Measurements from ENCODE around the gene SUGP2.

DNA sequence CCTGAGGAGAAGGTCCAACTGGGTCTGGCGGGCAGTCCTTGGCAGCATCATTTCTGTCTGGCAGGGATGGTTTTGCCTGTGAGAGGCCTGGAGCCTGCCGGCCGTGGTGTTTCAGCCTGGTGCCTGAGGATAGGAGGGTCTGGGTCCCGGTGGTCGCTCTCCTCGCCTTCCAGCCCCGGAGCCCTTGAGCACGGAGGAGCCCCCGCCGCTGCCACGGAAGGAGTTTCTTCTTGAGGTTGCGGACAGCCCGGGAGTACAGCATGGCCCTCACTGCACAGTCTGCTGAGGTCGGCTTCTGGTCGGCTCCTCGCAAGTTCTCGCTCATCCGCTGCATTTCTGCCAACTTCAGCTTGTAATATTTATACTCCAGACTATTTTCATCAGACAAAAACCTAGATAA, 23.4 kb downstream of the SUGP2 start:
- no peak for TF ChIP-seq EP300 (IDR thresholded peaks at IDR 0.05; ENCODE audit: borderline replicate concordance)
- no peak for TF ChIP-seq CREB1 (IDR thresholded peaks at IDR 0.05; ENCODE audit: low read depth)
- no peak for TF ChIP-seq TEAD4 (IDR thresholded peaks at IDR 0.05)
- TF ChIP-seq YY1 (IDR thresholded peaks at IDR 0.05; ENCODE audit: low read depth) = no peak
- TF ChIP-seq CEBPB (IDR thresholded peaks at IDR 0.05) = no peak
- TF ChIP-seq, protein P1, sequence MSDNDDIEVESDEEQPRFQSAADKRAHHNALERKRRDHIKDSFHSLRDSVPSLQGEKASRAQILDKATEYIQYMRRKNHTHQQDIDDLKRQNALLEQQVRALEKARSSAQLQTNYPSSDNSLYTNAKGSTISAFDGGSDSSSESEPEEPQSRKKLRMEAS (IDR thresholded peaks at IDR 0.05) = no peak
- no peak for TF ChIP-seq FOXM1 (IDR thresholded peaks at IDR 0.05; ENCODE audit: borderline replicate concordance, low read depth)
- TF ChIP-seq TCF12 (IDR thresholded peaks at IDR 0.05; ENCODE audit: low read depth) = no peak
- no peak for TF ChIP-seq ZBTB7A (IDR thresholded peaks at IDR 0.05; ENCODE audit: low read depth)
- no peak for TF ChIP-seq RAD21 (IDR thresholded peaks at IDR 0.05; ENCODE audit: low read depth)
- TF ChIP-seq EGR1 (IDR thresholded peaks at IDR 0.05) = no peak
- TF ChIP-seq TAF1 (IDR thresholded peaks at IDR 0.05; ENCODE audit: low read depth) = no peak

Data from Ishikawa (cell line).